ENCODE measurements around the gene TBATA. TPM values are rescaled to one million over a fixed set of nuclear protein-coding genes. Genes with fewer than 3 reads are reported as not detected.

Gene TBATA
- polyA plus RNA-seq (2012; ENCODE audit: insufficient read length, low read depth): not detected

- TF ChIP-seq POLR2AphosphoS5 (IDR thresholded peaks at IDR 0.05; ENCODE audit: low read depth, low read length) (no peak), SIN3A (IDR thresholded peaks at IDR 0.05; ENCODE audit: borderline replicate concordance, insufficient read depth, low read length) (no peak), TAF1 (IDR thresholded peaks at IDR 0.05; ENCODE audit: borderline replicate concordance, insufficient read depth, low read length) (no peak), REST (IDR thresholded peaks at IDR 0.05; ENCODE audit: insufficient read depth in 1 of 2, low read depth in 2 of 2, low read length in 2 of 2) (no peak)
Measured at GRCh38 chr10:70785190-70785589, at the start of gene TBATA. TBATA (minus strand) TSS chr10:70785377; CDS start chr10:70783379, 1,998 bp downstream.

- TF ChIP-seq REST (IDR thresholded peaks at IDR 0.05; ENCODE audit: insufficient read depth in 1 of 2, low read depth in 2 of 2, low read length in 2 of 2) (no peak), TAF1 (IDR thresholded peaks at IDR 0.05; ENCODE audit: borderline replicate concordance, insufficient read depth, low read length) (no peak), FOXP2 (optimal IDR thresholded peaks at IDR 0.05; ENCODE audit: borderline replicate concordance, extremely low read depth, extremely low read length, insufficient read depth) (no peak), POLR2AphosphoS5 (IDR thresholded peaks at IDR 0.05; ENCODE audit: low read depth, low read length) (no peak), SIN3A (IDR thresholded peaks at IDR 0.05; ENCODE audit: borderline replicate concordance, insufficient read depth, low read length) (no peak)
Measured at GRCh38 chr10:70834441-70835151, 49.4 kb upstream of the TBATA start.

GRCh38 chr10:70834021-70834420 lies 48.8 kb upstream of the TBATA start:
- no peak for TF ChIP-seq POLR2AphosphoS5 (IDR thresholded peaks at IDR 0.05; ENCODE audit: low read depth, low read length)
- TF ChIP-seq FOXP2 (optimal IDR thresholded peaks at IDR 0.05; ENCODE audit: borderline replicate concordance, extremely low read depth, extremely low read length, insufficient read depth): no peak
- no peak for TF ChIP-seq REST (IDR thresholded peaks at IDR 0.05; ENCODE audit: insufficient read depth in 1 of 2, low read depth in 2 of 2, low read length in 2 of 2)
- TF ChIP-seq TAF1 (IDR thresholded peaks at IDR 0.05; ENCODE audit: borderline replicate concordance, insufficient read depth, low read length): no peak
- no peak for TF ChIP-seq SIN3A (IDR thresholded peaks at IDR 0.05; ENCODE audit: borderline replicate concordance, insufficient read depth, low read length)

- TF ChIP-seq FOXP2 (optimal IDR thresholded peaks at IDR 0.05; ENCODE audit: borderline replicate concordance, extremely low read depth, extremely low read length, insufficient read depth): no peak
- no peak for TF ChIP-seq POLR2AphosphoS5 (IDR thresholded peaks at IDR 0.05; ENCODE audit: low read depth, low read length)
- TF ChIP-seq REST (IDR thresholded peaks at IDR 0.05; ENCODE audit: insufficient read depth in 1 of 2, low read depth in 2 of 2, low read length in 2 of 2): no peak
- no peak for TF ChIP-seq TAF1 (IDR thresholded peaks at IDR 0.05; ENCODE audit: borderline replicate concordance, insufficient read depth, low read length)
Measured at GRCh38 chr10:70833601-70834000, 48.4 kb upstream of the TBATA start.

Measured in PFSK-1 (cell line).